ENCODE results near the gene PHKA1.

DNA sequence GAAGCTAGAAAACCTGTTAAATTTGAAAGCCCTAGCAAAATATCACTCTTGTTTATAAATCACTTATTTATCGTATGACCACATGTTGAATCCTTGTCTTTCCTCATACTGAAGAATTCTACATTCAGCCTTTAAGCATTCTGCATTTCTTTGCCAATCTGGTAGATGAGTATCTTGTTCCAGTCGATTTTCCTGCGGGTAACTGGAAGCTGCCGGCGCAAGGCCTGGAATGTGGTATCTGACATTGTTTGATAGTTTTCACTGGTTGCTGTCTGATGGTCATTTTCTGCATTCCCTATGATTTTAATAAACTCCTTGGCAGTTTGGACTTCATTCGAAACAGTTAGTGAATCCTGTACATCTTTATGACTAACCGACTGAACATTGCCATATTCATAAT is 13.7 kb upstream of the PHKA1 start:
- TF ChIP-seq, protein P1, sequence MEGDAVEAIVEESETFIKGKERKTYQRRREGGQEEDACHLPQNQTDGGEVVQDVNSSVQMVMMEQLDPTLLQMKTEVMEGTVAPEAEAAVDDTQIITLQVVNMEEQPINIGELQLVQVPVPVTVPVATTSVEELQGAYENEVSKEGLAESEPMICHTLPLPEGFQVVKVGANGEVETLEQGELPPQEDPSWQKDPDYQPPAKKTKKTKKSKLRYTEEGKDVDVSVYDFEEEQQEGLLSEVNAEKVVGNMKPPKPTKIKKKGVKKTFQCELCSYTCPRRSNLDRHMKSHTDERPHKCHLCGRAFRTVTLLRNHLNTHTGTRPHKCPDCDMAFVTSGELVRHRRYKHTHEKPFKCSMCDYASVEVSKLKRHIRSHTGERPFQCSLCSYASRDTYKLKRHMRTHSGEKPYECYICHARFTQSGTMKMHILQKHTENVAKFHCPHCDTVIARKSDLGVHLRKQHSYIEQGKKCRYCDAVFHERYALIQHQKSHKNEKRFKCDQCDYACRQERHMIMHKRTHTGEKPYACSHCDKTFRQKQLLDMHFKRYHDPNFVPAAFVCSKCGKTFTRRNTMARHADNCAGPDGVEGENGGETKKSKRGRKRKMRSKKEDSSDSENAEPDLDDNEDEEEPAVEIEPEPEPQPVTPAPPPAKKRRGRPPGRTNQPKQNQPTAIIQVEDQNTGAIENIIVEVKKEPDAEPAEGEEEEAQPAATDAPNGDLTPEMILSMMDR (IDR thresholded peaks at IDR 0.05) = no peak
- TF ChIP-seq POLR2AphosphoS5 (IDR thresholded peaks at IDR 0.05) = no peak

Data from breast epithelium (tissue), 3 donors.